GM19328 (cell line): Measurements from ENCODE around the gene SCFD2.
"Not testable (repeated sequence)": the region's sequence is repeated elsewhere in the genome, so short reads cannot be mapped to it uniquely, and the experiment has no call there.

ENCODE experiments used
- ATAC-seq: cut with Tn5 transposase; IDR thresholded peaks from one replicate; pipeline ENCODE4 v1.9.1; 2021; ENCODE audit warnings: mild to moderate bottlenecking, moderate library complexity; ENCODE audit not compliant: unreplicated experiment

Gene SCFD2

GRCh38 chr4:53059871-53060270 is 306.0 kb downstream of the SCFD2 start:
- ATAC-seq, result no peak

- ATAC-seq, result no peak
These were observed 306.6 kb downstream of the SCFD2 start for GRCh38 chr4:53059256-53059655.

- ATAC-seq, result no peak
These were observed 308.2 kb downstream of the SCFD2 start for GRCh38 chr4:53057679-53058078.

- not testable (repeated sequence) for ATAC-seq
These were observed 308.8 kb downstream of the SCFD2 start for GRCh38 chr4:53057108-53057507.

GRCh38 chr4:53055716-53056403 is 310.0 kb downstream of the SCFD2 start:
- ATAC-seq, result no peak

GRCh38 chr4:53055274-53055673 is 310.6 kb downstream of the SCFD2 start:
- ATAC-seq, result no peak

- no peak for ATAC-seq
These were observed 315.5 kb downstream of the SCFD2 start for GRCh38 chr4:53050361-53050774.

- ATAC-seq, result no peak
These were observed 316.3 kb downstream of the SCFD2 start for GRCh38 chr4:53049528-53049927.

GRCh38 chr4:53044651-53044960 is 321.3 kb downstream of the SCFD2 start:
- ATAC-seq, result no peak

- no peak for ATAC-seq
These were observed 321.8 kb downstream of the SCFD2 start for GRCh38 chr4:53043891-53044650.

- no peak for ATAC-seq
These were observed 322.8 kb downstream of the SCFD2 start for GRCh38 chr4:53043055-53043454.

- no peak for ATAC-seq
These were observed 325.0 kb downstream of the SCFD2 start for GRCh38 chr4:53040851-53041250.

GRCh38 chr4:53040459-53040815 is 325.4 kb downstream of the SCFD2 start:
- no peak for ATAC-seq

- ATAC-seq, result no peak
These were observed 326.0 kb downstream of the SCFD2 start for GRCh38 chr4:53039741-53040458.

- ATAC-seq, result no peak
These were observed 328.0 kb downstream of the SCFD2 start for GRCh38 chr4:53037892-53038291.

- ATAC-seq, result not testable (repeated sequence)
These were observed 333.0 kb downstream of the SCFD2 start for GRCh38 chr4:53032908-53033307.

GRCh38 chr4:53026233-53026632 is 339.6 kb downstream of the SCFD2 start:
- ATAC-seq, result no peak

GRCh38 chr4:53023677-53024299 is 342.1 kb downstream of the SCFD2 start:
- no peak for ATAC-seq

GRCh38 chr4:53022513-53023100 is 343.3 kb downstream of the SCFD2 start:
- ATAC-seq, result no peak

- no peak for ATAC-seq
These were observed 343.9 kb downstream of the SCFD2 start for GRCh38 chr4:53021754-53022512.
